ENCODE data around the gene SMPDL3A. TPM values are rescaled to one million over a fixed set of nuclear protein-coding genes. Genes with fewer than 3 reads are reported as not detected.

The SMPDL3A gene
- polyA plus RNA-seq, 4 donors, result 10.5 to 18.8 (median 14.1) TPM

GRCh38 chr6:122845916-122846612 lies 57.0 kb downstream of the SMPDL3A start:
- no peak for DNase-seq (ENCODE audit: low read depth in 4 of 4, low spot score in 2 of 4)

- DNase-seq (ENCODE audit: low read depth in 4 of 4, low spot score in 2 of 4), result no peak
These were observed 64.4 kb downstream of the SMPDL3A start for GRCh38 chr6:122853259-122853995.

Other genes with a start within 250 kb of the SMPDL3A start
- 1 to 10 TPM; 1.1 to 2.2 (median 1.8) TPM for gene PKIB, start 178.9 kb upstream of the SMPDL3A start, polyA plus RNA-seq (ENCODE audit: insufficient read length in 4 of 4)
- gene FABP7, start 9.5 kb upstream of the SMPDL3A start, polyA plus RNA-seq (ENCODE audit: insufficient read length in 4 of 4), result 1 to 10 TPM in 1 of 4 donors, under 1 TPM in 1, not detected in 2; 0.16 to 1.0 TPM
- under 1 TPM; 0.17 to 0.28 (median 0.22) TPM for gene CLVS2, start 207.0 kb downstream of the SMPDL3A start, polyA plus RNA-seq (ENCODE audit: insufficient read length in 4 of 4)

All from left renal cortex interstitium (tissue), 4 donors.